SK-N-MC (cell line): ENCODE measurements around the gene HMG20B.

Source experiments
- EZH2 ChIP-seq: fragments of 200-600 bp; sonication (generic); IDR thresholded peaks from one replicate; pipeline ENCODE4 v1.6.1; 2017; ENCODE audit warnings: antibody characterized with exemption
- POLR2AphosphoS5 ChIP-seq: IDR thresholded peaks from 2 replicates; pipeline ENCODE4 v1.6.1; 2012; ENCODE audit warnings: mild to moderate bottlenecking, low read depth, low read length, borderline replicate concordance

DNA sequence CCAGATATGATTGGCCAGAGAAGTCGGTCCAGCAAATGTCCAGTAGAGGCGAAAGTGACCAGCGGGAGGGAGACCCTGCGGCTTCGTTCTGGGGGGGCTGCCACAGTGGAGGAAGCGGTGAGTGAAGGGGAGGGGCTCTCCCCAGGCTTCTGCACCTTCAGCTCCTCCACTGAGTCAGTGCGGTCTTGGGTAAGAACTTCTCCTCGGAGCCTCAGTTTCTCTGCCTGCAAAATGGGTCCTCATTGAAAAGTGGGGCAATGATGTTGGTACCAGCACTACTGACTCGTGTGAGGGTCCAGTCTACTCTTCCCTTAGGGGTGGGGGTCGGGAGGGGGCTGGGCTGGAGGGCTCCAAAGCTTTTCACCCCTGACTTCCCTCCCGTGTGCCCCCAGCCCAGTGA, 16.7 kb downstream of the HMG20B start:
- no peak for TF ChIP-seq EZH2
- no peak for TF ChIP-seq POLR2AphosphoS5
